Esophagus squamous epithelium (tissue), 4 donors: Measurements from ENCODE around the gene LEF1.

Experiments
- CTCF ChIP-seq, 6 experiments: fragments of 450-650 bp in 4 of 6; fragments of 200-600 bp in 2 of 6; sonication (generic) in 2 of 6; IDR thresholded peaks; one replicate each; pipeline ENCODE4 v1.5.1; 2016 to 2019; ENCODE audit warnings: antibody characterized with exemption in 6 of 6, mild to moderate bottlenecking in 4 of 6, moderate library complexity in 4 of 6
- POLR2A ChIP-seq, 4 donors: fragments of 450-650 bp; IDR thresholded peaks; one replicate each; pipeline ENCODE4 v1.6.1; 2017; ENCODE audit warnings: antibody characterized with exemption in 4 of 4, mild to moderate bottlenecking in 4 of 4, moderate library complexity in 3 of 4

- TF ChIP-seq CTCF (IDR thresholded peaks at IDR 0.05) (no peak), POLR2A (IDR thresholded peaks at IDR 0.05) (no peak)
These were observed 37.1 kb upstream of the LEF1 start for GRCh38 chr4:108205859-108206258.
